OCI-LY3 (cell line): ENCODE measurements around the gene NHLH2.

Experiments used
- H2AFZ ChIP-seq: fragments of 200-600, 300-600 bp; shearing (Covaris generic); 2 replicates; pipeline ENCODE4 v1.6.0; 2014; ENCODE audit warnings: antibody characterized with exemption, low read depth, low read length
- H3K27ac ChIP-seq: fragments of 200-600, 300-600 bp; sonication (generic); 2 replicates; pipeline ENCODE4 v1.5.1; 2014; ENCODE audit warnings: mild to moderate bottlenecking, low read length, moderate library complexity, mixed read lengths
- H3K27me3 ChIP-seq: fragments of 200-600, 300-600 bp; sonication (generic); 2 replicates; pipeline ENCODE4 v1.6.1; 2014; ENCODE audit warnings: low read depth, low read length, mixed read lengths
- H3K36me3 ChIP-seq: fragments of 200-600, 300-600 bp; sonication (generic); replicated peaks from 2 replicates; pipeline ENCODE3; 2014; ENCODE audit warnings: low read depth, low read length, mixed read lengths
- H3K4me1 ChIP-seq: fragments of 300-600, 200-600 bp; sonication (generic); 2 replicates; pipeline ENCODE4 v1.6.1; 2014; ENCODE audit warnings: low read length, mixed read lengths
- H3K4me2 ChIP-seq: fragments of 200-600, 300-600 bp; sonication (generic); 2 replicates; pipeline ENCODE4 v1.6.1; 2014; ENCODE audit warnings: low read length, mixed read lengths
- H3K4me3 ChIP-seq: fragments of 300-600, 200-600 bp; sonication (generic); 2 replicates; pipeline ENCODE4 v1.5.1; 2014; ENCODE audit warnings: antibody characterized with exemption, mild to moderate bottlenecking, low read length, moderate library complexity
- H3K79me2 ChIP-seq: fragments of 300-600, 200-600 bp; shearing (Covaris generic); 2 replicates; pipeline ENCODE4 v1.6.1; 2014; ENCODE audit warnings: mild to moderate bottlenecking, low read length, mixed read lengths
- H3K9ac ChIP-seq: fragments of 300-600, 200-600 bp; shearing (Covaris generic); 2 replicates; pipeline ENCODE4 v1.6.0; 2014; ENCODE audit warnings: mild to moderate bottlenecking, low read length, moderate library complexity
- H3K9me3 ChIP-seq: fragments of 200-600, 300-600 bp; shearing (Covaris generic); 2 replicates; pipeline ENCODE4 v1.6.1; 2014; ENCODE audit warnings: low read length, mixed read lengths; ENCODE audit not compliant: insufficient read depth
- H4K20me1 ChIP-seq: fragments of 200-600, 300-600 bp; sonication (generic); 2 replicates; pipeline ENCODE4 v1.6.1; 2016; ENCODE audit warnings: low read length, mixed read lengths; ENCODE audit not compliant: insufficient read depth
- CTCF ChIP-seq: fragments of 200-600, 300-600 bp; sonication (generic); IDR thresholded peaks from 2 replicates; pipeline ENCODE4 v1.5.1; 2014; ENCODE audit warnings: antibody characterized with exemption, low read length, low read depth
- EZH2phosphoT487 ChIP-seq: fragments of 200-600 bp; shearing (Covaris generic); IDR thresholded peaks from 2 replicates; pipeline ENCODE4 v1.6.1; 2018; ENCODE audit warnings: antibody characterized with exemption, mixed run types, low read depth

The NHLH2 gene

GRCh38 chr1:115838431-115839028, 2.4 kb downstream of the NHLH2 start:
- H3K9ac ChIP-seq, result no peak overlapping the region
- no peak overlapping the region for H3K27ac ChIP-seq
- H3K79me2 ChIP-seq, result no peaks in the 10 kb centered on the region
- H3K4me1 ChIP-seq, result no peaks in the 10 kb centered on the region
- H3K27me3 ChIP-seq, result no peaks in the 10 kb centered on the region
- TF ChIP-seq EZH2phosphoT487, result no peak
- no peak for TF ChIP-seq CTCF
- no peak overlapping the region for H3K4me2 ChIP-seq
- H3K36me3 ChIP-seq, result no peaks in the 10 kb centered on the region
- H4K20me1 ChIP-seq, result no peaks in the 10 kb centered on the region
- no peak overlapping the region for H3K4me3 ChIP-seq
- H3K9me3 ChIP-seq, result no peaks in the 10 kb centered on the region
- no peak overlapping the region for H2AFZ ChIP-seq

GRCh38 chr1:115837740-115838421, 3.0 kb downstream of the NHLH2 start:
- no peaks in the 10 kb centered on the region for H3K36me3 ChIP-seq
- no peaks in the 10 kb centered on the region for H3K27me3 ChIP-seq
- H3K27ac ChIP-seq, result no peak overlapping the region
- no peaks in the 10 kb centered on the region for H4K20me1 ChIP-seq
- H3K9me3 ChIP-seq, result no peaks in the 10 kb centered on the region
- no peaks in the 10 kb centered on the region for H3K4me1 ChIP-seq
- H2AFZ ChIP-seq, result no peak overlapping the region
- TF ChIP-seq CTCF, result no peak
- TF ChIP-seq EZH2phosphoT487, result no peak
- no peak overlapping the region for H3K4me3 ChIP-seq
- H3K4me2 ChIP-seq, result no peak overlapping the region
- H3K9ac ChIP-seq, result no peak overlapping the region
- no peaks in the 10 kb centered on the region for H3K79me2 ChIP-seq

GRCh38 chr1:115837341-115837739, 3.6 kb downstream of the NHLH2 start:
- H3K27ac ChIP-seq, result no peak overlapping the region
- H3K36me3 ChIP-seq, result no peaks in the 10 kb centered on the region
- H3K4me3 ChIP-seq, result no peak overlapping the region
- H3K27me3 ChIP-seq, result no peaks in the 10 kb centered on the region
- no peaks in the 10 kb centered on the region for H3K79me2 ChIP-seq
- no peaks in the 10 kb centered on the region for H4K20me1 ChIP-seq
- H3K9me3 ChIP-seq, result no peaks in the 10 kb centered on the region
- no peak overlapping the region for H3K4me2 ChIP-seq
- TF ChIP-seq EZH2phosphoT487 (no peak), CTCF (no peak)
- no peak overlapping the region for H2AFZ ChIP-seq
- no peaks in the 10 kb centered on the region for H3K4me1 ChIP-seq
- no peak overlapping the region for H3K9ac ChIP-seq

GRCh38 chr1:115833856-115834255, 7.1 kb downstream of the NHLH2 start:
- no peak overlapping the region for H3K9ac ChIP-seq
- H3K4me3 ChIP-seq, result no peak overlapping the region
- H3K79me2 ChIP-seq, result no peaks in the 10 kb centered on the region
- H2AFZ ChIP-seq, result no peak overlapping the region
- TF ChIP-seq EZH2phosphoT487 (no peak), CTCF (no peak)
- no peaks in the 10 kb centered on the region for H3K36me3 ChIP-seq
- no peak overlapping the region for H3K4me2 ChIP-seq
- H3K27me3 ChIP-seq, result no peaks in the 10 kb centered on the region
- no peaks in the 10 kb centered on the region for H3K4me1 ChIP-seq
- H3K9me3 ChIP-seq, result no peaks in the 10 kb centered on the region
- H3K27ac ChIP-seq, result no peak overlapping the region
- H4K20me1 ChIP-seq, result no peaks in the 10 kb centered on the region
